PC-3 (cell line): ENCODE results near the gene ATXN10. TPM values are rescaled to one million over a fixed set of nuclear protein-coding genes. Genes with fewer than 3 reads are reported as not detected.
"Not testable (repeated sequence)": the region's sequence is repeated elsewhere in the genome, so short reads cannot be mapped to it uniquely, and the experiment has no call there.

Source experiments
- ATAC-seq: fragments of 200-7000 bp; cut with Tn5 transposase; 2 replicates; pipeline ENCODE4 v1.9.1; 2020; ENCODE audit warnings: mild to moderate bottlenecking, moderate library complexity
- BruUV-seq: library from RNA; stranded (reverse); fragments of 400-500 nt; replicated peaks from 2 replicates; lab custom pipeline; 2021; lab: Mats Ljungman, UMichigan
- CTCF ChIA-PET: fragments of 300-600 bp; sonication (Branson Sonifier 250); formaldehyde crosslinking; loops from one replicate; lab custom pipeline; 2022; ENCODE audit warnings: antibody characterized with exemption; lab: Charles Lee
- POLR2A ChIA-PET: fragments of 300-600 bp; sonication (Branson Sonifier 250); formaldehyde crosslinking; loops from one replicate; lab custom pipeline; 2022; ENCODE audit warnings: antibody characterized with exemption; ENCODE audit not compliant: unreplicated experiment; lab: Charles Lee
- DNase-seq: peaks from one replicate; pipeline ENCODE4 v3.0.0-alpha.2; 2015
- H2AFZ ChIP-seq: fragments of 300-600 bp; sonication (generic); 2 replicates; pipeline ENCODE4 v1.6.0; 2016; ENCODE audit warnings: antibody characterized with exemption, low read length
- H3F3A ChIP-seq: fragments of 300-600 bp; sonication (generic); one replicate; pipeline ENCODE4 v1.6.0; 2017; ENCODE audit warnings: antibody characterized with exemption, low read length, control low read depth, mild to moderate bottlenecking; ENCODE audit not compliant: unreplicated experiment
- H3K27ac ChIP-seq: fragments of 300-600 bp; sonication (generic); 2 replicates; pipeline ENCODE4 v1.5.1; 2016; ENCODE audit warnings: mild to moderate bottlenecking, low read length
- H3K27me3 ChIP-seq: fragments of 300-600 bp; sonication (generic); 2 replicates; pipeline ENCODE4 v1.6.1; 2016; ENCODE audit warnings: low read length, mixed read lengths
- H3K36me3 ChIP-seq: fragments of 300-600 bp; sonication (generic); 2 replicates; pipeline ENCODE4 v1.6.1; 2016; ENCODE audit warnings: low read depth, mixed run types, low read length, mixed read lengths
- H3K4me1 ChIP-seq: fragments of 300-600 bp; sonication (generic); 2 replicates; pipeline ENCODE4 v1.5.1; 2016; ENCODE audit warnings: low read length; ENCODE audit not compliant: insufficient read depth
- H3K4me2 ChIP-seq: fragments of 300-600 bp; sonication (generic); 2 replicates; pipeline ENCODE4 v1.6.0; 2016; ENCODE audit warnings: low read length
- H3K4me3 ChIP-seq: fragments of 300-600 bp; sonication (generic); 2 replicates; pipeline ENCODE4 v1.5.1; 2016; ENCODE audit warnings: mild to moderate bottlenecking, low read length, mixed read lengths
- H3K79me2 ChIP-seq: fragments of 300-600 bp; sonication (generic); 2 replicates; pipeline ENCODE4 v1.6.1; 2017; ENCODE audit warnings: low read length, mixed read lengths
- H3K9ac ChIP-seq: fragments of 300-600 bp; sonication (generic); 2 replicates; pipeline ENCODE4 v1.6.0; 2016; ENCODE audit warnings: mild to moderate bottlenecking, low read length
- H3K9me2 ChIP-seq: fragments of 300-600 bp; sonication (generic); replicated peaks from 2 replicates; pipeline ENCODE4 v1.6.1; 2016; ENCODE audit warnings: mixed run types, low read length, mixed read lengths
- H3K9me3 ChIP-seq: fragments of 300-600 bp; sonication (generic); 2 replicates; pipeline ENCODE4 v1.6.1; 2016; ENCODE audit warnings: low read length, mixed read lengths
- H4K20me1 ChIP-seq: fragments of 300-600 bp; sonication (generic); 2 replicates; pipeline ENCODE4 v1.6.1; 2016; ENCODE audit warnings: low read length, mixed read lengths
- CTCF ChIP-seq: fragments of 300-600 bp; sonication (generic); conservative IDR thresholded peaks from 2 replicates; pipeline ENCODE4 v1.5.1; 2017; ENCODE audit warnings: antibody characterized with exemption, low read depth, mild to moderate bottlenecking, low read length
- EZH2 ChIP-seq: fragments of 300-600 bp; sonication (generic); IDR thresholded peaks from one replicate; pipeline ENCODE4 v1.6.1; 2017; ENCODE audit warnings: antibody characterized with exemption, mild to moderate bottlenecking, low read length; ENCODE audit not compliant: unreplicated experiment
- EZH2phosphoT487 ChIP-seq: fragments of 300-600 bp; sonication (generic); IDR thresholded peaks from 2 replicates; pipeline ENCODE4 v1.6.1; 2018; ENCODE audit warnings: mild to moderate bottlenecking, antibody characterized with exemption, low read length, borderline replicate concordance
- intact Hi-C: fragments of 100-400 bp; cut with micrococcal nuclease; formaldehyde crosslinking; loops from 2 replicates; pipeline ENCODE4 v1.9.0; 2023
- total RNA-seq: library from RNA; depleted of rRNA; stranded (reverse); fragments of >200 nt; gene quantifications from 2 replicates; pipeline ENCODE4 v1.2.3, GENCODE V29; 2014

ATXN10 gene
- total RNA-seq, 1 experiment from 2014 or later: 40.6 TPM

- Histone ChIP-seq H3K4me2 (no peak overlapping the region), H4K20me1 (no peaks in the 10 kb centered on the region), H3F3A (no peaks in the 10 kb centered on the region), H2AFZ (no peak overlapping the region), H3K9me2 (no peaks in the 10 kb centered on the region), H3K79me2 (no peaks in the 10 kb centered on the region), H3K4me3 (no peak overlapping the region), H3K36me3 (no peaks in the 10 kb centered on the region), H3K4me1 (no peaks in the 10 kb centered on the region), H3K9ac (no peak overlapping the region), H3K27ac (no peak overlapping the region), H3K27me3 (no peaks in the 10 kb centered on the region), H3K9me3 (no peaks in the 10 kb centered on the region)
- intact Hi-C loops: no loop called here
- no peak for TF ChIP-seq CTCF
- TF ChIP-seq EZH2phosphoT487: no peak
- no peak for TF ChIP-seq EZH2
- ChIA-PET POLR2A (no interaction called here), CTCF (no interaction called here)
- no peak for DNase-seq
- BruUV-seq: no TSS peak
- no peak for ATAC-seq
Measured at GRCh38 chr22:45664136-45664646, 7.4 kb upstream of the ATXN10 start.

- no peaks in the 10 kb centered on the region for H4K20me1 ChIP-seq
- no peak for ATAC-seq
Measured at GRCh38 chr22:45667486-45667885, 4.1 kb upstream of the ATXN10 start.

GRCh38 chr22:45670363-45670762 lies 1.3 kb upstream of the ATXN10 start:
- H3K4me1 ChIP-seq: peaks cover 17% of the 10 kb centered on the region; the same call in 1 of the 2 replicates
- CTCF ChIA-PET, H3K36me3 ChIP-seq, intact Hi-C loops, DNase-seq, H3K9ac ChIP-seq, ATAC-seq, H3K9me3 ChIP-seq, H3K4me2 ChIP-seq, POLR2A ChIA-PET, H3K27ac ChIP-seq, H3K27me3 ChIP-seq, H3F3A ChIP-seq, BruUV-seq, H4K20me1 ChIP-seq, H2AFZ ChIP-seq, H3K4me3 ChIP-seq, H3K9me2 ChIP-seq: not testable (repeated sequence)
- H3K79me2 ChIP-seq: peaks cover 33% of the 10 kb centered on the region

More at GRCh38 chr22:45667486-45667885, 4.1 kb upstream of the ATXN10 start:
- no peak for DNase-seq
- ChIA-PET CTCF (no interaction called here), POLR2A (no interaction called here)
- no TSS peak for BruUV-seq
- Histone ChIP-seq H3F3A (no peaks in the 10 kb centered on the region), H3K9me2 (no peaks in the 10 kb centered on the region), H3K36me3 (no peaks in the 10 kb centered on the region), H3K27ac (no peak overlapping the region), H3K4me1 (no peaks in the 10 kb centered on the region), H3K27me3 (no peaks in the 10 kb centered on the region), H2AFZ (no peak overlapping the region), H3K9ac (no peak overlapping the region), H3K4me2 (no peak overlapping the region), H3K9me3 (no peaks in the 10 kb centered on the region), H3K79me2 (peaks cover 4% of the 10 kb centered on the region), H3K4me3 (no peak overlapping the region)
- no peak for TF ChIP-seq EZH2
- no peak for TF ChIP-seq EZH2phosphoT487
- no peak for TF ChIP-seq CTCF
- intact Hi-C loops: no loop called here
